Measurements from ENCODE around the gene ZNF618.
"Not testable (repeated sequence)": the region's sequence is repeated elsewhere in the genome, so short reads cannot be mapped to it uniquely, and the experiment has no call there.

Gene ZNF618

GRCh38 chr9:114039484-114039883 is 163.4 kb downstream of the ZNF618 start:
- DNase-seq (ENCODE audit: low spot score): no peak

DNA sequence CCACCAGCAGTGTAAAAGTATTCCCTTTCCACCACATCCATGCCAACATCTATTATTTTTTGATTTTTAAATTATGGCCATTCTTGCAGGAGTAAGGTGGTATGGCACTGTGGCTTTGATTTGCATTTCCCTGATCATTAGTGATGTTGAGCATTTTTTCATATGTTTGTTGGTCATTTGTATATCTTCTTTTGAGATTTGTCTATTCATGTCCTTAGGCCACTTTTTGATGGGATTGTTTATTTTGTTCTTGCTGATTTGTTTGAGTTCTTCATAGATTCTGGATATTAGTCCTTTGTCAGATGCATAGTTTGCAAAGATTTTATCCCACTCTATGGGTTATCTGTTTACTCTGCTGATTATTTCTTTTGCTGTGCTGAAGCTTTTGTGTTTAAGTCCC is 167.6 kb downstream of the ZNF618 start:
- DNase-seq (ENCODE audit: low spot score): not testable (repeated sequence)

DNA sequence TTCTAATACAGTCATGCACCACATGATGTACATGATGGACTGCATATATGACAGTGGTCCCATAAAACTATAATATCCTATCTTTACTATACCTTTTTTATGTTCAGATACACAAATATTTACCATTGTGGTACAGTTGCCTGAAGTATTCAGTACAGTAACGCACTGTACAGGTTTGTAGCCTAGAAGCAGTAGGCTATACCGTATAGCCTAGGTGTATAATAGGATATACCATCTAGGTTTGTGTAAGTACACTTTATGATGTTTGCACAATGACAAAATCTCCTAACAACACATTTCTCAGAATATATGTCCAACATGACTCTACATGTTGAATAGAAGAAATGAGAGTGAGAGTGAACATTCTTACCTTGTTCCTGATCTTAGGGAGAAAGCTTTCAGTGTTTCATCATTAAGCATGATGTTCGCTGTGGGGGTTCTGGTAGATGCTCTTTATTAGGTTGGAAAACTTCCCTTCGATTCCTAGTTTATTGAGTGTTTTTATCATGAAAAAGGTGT is 170.2 kb downstream of the ZNF618 start:
- DNase-seq (ENCODE audit: low spot score): no peak

DNA sequence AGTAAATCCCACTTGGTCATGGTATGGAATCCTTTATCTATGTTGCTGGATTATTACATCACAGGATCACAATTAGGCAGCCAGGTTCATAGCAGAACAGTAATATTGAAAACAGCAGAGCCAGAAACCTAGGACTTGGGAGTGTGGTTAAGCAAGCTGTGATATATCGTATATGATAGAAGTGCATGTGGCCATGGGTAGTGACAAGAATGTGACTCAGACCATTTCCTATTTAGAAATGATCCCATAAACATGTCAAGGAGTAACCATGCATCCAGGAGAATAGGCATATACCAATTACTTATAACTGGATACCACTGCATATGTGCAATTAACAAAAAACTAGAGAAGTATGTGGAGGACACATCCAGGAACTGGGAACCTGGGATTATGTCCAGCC is 170.8 kb downstream of the ZNF618 start:
- DNase-seq (ENCODE audit: low spot score): no peak

GRCh38 chr9:114047717-114048116 is 171.6 kb downstream of the ZNF618 start:
- DNase-seq (ENCODE audit: low spot score): no peak

GRCh38 chr9:114048533-114049415 is 172.7 kb downstream of the ZNF618 start:
- no peak for DNase-seq (ENCODE audit: low spot score)

GRCh38 chr9:114049441-114050225 is 173.5 kb downstream of the ZNF618 start:
- DNase-seq (ENCODE audit: low spot score): no peak

DNA sequence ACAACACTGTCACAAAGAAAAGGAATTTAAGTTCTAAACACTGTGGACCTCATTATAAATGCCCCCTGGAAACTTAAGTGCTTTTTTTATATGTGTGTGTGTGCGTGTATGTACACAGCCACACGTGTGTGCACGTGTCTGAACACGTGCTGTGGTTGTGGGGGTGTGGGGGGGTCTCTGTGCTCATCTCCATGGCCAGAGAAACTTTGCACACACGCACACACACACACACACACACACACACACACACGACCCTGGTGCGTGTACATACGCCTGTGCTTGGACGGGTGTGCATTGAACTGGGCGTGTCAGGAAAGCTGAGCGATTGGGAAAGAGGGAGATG is 174.1 kb downstream of the ZNF618 start:
- DNase-seq (ENCODE audit: low spot score): no peak

- no peak for DNase-seq (ENCODE audit: low spot score)
Measured at GRCh38 chr9:114050646-114051045, 174.5 kb downstream of the ZNF618 start.

GRCh38 chr9:114051281-114051680 is 175.2 kb downstream of the ZNF618 start:
- no peak for DNase-seq (ENCODE audit: low spot score)

GRCh38 chr9:114051706-114052105 is 175.6 kb downstream of the ZNF618 start:
- no peak for DNase-seq (ENCODE audit: low spot score)

GRCh38 chr9:114053246-114054005 is 177.3 kb downstream of the ZNF618 start:
- no peak for DNase-seq (ENCODE audit: low spot score)

DNA sequence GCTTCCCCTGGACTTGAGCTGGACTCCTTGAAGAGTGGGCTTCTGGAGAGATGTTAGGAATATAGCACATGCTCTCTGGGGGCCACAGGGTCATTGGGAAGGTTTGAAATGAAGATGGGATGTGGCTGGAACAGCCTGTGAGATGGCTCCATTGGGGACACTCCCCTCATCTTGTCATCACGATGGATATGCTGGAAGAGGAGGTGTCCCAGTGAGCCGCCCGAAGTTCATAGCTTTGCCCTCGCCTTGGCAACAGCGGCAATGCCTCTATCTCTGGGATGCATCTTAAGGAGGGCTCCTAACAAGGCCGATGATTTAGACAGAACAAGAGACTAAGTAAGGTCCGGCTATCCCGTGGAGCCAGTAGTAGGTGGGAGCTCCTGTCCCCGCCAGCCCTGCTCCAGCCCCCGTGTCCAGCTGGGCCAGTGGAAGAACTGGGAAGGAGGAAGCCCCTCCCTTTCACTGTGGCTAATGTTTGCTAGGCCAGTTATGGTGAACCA is 178.1 kb downstream of the ZNF618 start:
- DNase-seq (ENCODE audit: low spot score): no peak

- no peak for DNase-seq (ENCODE audit: low spot score)
Measured at GRCh38 chr9:114055061-114055460, 179.0 kb downstream of the ZNF618 start.

- DNase-seq (ENCODE audit: low spot score): no peak
Measured at GRCh38 chr9:114055894-114056293, 179.8 kb downstream of the ZNF618 start.

DNA sequence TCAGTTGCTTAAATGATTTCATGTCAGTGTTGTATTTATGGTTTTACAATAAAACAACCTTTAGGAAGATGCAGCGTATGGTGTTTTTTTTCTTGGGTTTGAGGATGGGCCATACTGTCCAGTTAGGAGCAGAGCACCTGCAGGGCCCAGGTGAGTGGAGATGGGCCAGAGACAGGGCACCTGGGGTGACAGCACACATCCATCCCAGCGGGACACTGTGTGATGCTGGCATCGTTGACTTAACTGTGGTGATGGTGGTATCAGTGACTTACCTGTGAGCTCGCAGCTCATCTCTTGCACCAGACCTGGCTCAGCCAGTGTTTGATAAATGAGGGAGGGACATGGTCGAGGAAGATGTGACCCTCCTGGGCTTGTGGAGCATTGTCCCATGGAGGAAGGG is 180.4 kb downstream of the ZNF618 start:
- DNase-seq (ENCODE audit: low spot score): no peak

- no peak for DNase-seq (ENCODE audit: low spot score)
Measured at GRCh38 chr9:114057161-114057885, 181.2 kb downstream of the ZNF618 start.

- no peak for DNase-seq (ENCODE audit: low spot score)
Measured at GRCh38 chr9:114058688-114059046, 182.6 kb downstream of the ZNF618 start.

DNA sequence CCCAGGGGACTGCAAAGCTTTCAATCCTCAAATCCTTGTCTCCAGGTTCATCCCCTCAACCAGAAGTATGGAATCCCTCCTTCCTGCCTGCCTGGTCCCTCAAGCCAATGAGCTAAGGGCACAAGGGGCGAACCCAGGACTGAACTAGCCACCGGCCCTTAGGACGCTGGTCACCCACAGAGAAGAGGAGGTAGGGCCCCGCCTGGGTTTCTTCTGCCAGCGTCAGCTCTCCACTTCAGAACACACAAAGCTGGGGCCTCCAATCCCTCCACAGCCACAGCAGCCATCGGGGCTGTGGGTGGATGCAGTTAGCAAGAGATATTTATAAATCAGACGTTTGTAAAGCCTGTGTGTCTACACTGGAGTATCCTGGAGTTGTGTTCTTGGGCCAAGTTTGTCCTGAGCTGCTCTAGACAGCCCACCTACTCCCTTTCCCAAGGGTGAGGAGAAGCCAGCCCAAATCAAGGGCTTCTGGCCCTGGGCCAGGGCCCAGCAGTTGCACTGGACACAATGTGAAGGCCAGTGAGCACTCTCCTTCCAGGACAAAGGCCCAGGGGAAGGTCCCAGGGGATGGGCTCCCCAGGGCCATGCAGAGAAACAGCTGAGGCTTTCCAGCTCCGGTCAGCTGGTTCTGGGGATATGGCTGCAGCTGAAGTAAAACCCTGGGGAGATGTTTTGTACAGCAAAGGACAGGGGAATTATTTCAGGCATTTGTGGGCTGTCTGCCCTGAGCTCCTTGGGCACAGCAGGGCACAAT is 183.1 kb downstream of the ZNF618 start:
- DNase-seq (ENCODE audit: low spot score): no peak

DNA sequence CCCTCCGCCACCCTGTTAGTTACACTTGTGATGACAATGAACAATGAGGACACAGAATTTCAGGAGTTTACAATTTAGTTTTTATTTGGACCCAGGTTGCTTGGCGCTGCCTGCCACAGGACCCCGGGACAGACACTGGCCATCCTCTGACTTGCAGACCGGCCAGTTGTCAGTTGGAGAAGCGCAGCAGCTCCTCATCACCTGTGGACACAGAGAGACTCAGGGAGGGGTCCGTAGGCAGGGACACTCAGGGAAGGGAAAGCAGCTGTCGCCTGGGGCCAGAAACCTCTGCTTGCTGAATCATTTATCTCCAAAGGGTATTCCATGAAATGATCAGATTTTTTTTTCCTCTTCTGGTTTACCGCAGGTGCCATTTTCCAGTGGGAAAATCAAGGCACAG is 184.0 kb downstream of the ZNF618 start:
- no peak for DNase-seq (ENCODE audit: low spot score)

- DNase-seq (ENCODE audit: low spot score): no peak
Measured at GRCh38 chr9:114060711-114061110, 184.6 kb downstream of the ZNF618 start.
